Measurements from ENCODE around the gene UTF1. TPM values are rescaled to one million over a fixed set of nuclear protein-coding genes. Genes with fewer than 3 reads are reported as not detected.

UTF1 gene
- total RNA-seq, 1 donor from 2014 or later: not detected

GRCh38 chr10:133272301-133272963 is 42.4 kb downstream of the UTF1 start:
- Histone ChIP-seq H3K4me3 (no peak overlapping the region), H3K79me2 (ENCODE audit: low read depth) (no peaks in the 10 kb centered on the region), H3K4me2 (no peak overlapping the region), H3K9ac (no peak overlapping the region), H3K36me3 (no peaks in the 10 kb centered on the region), H3K27ac (no peak overlapping the region), H3K9me3 (ENCODE audit: low read depth) (no peaks in the 10 kb centered on the region), H3K27me3 (peaks cover 22% of the 10 kb centered on the region), H2AFZ (replicated peaks) (no peak overlapping the region), H3F3A (ENCODE audit: low read depth) (peaks cover 2% of the 10 kb centered on the region), H3K4me1 (peaks cover 22% of the 10 kb centered on the region), H4K20me1 (ENCODE audit: low read depth) (peaks cover 4% of the 10 kb centered on the region)
- Mint-ChIP-seq H3K4me3 (no peak overlapping the region), H3K36me3 (no peaks in the 10 kb centered on the region), H3K27me3 (ENCODE audit: insufficient read depth, low read depth) (no peaks in the 10 kb centered on the region), H3K27ac (no peak overlapping the region), H3K4me1 (no peaks in the 10 kb centered on the region), H3K9me3 (no peaks in the 10 kb centered on the region)
- DNase-seq (ENCODE audit: low spot score): no peak
- TF ChIP-seq EZH2phosphoT487 (IDR thresholded peaks at IDR 0.05) (no peak), CTCF (IDR thresholded peaks at IDR 0.05) (no peak), EZH2 (IDR thresholded peaks at IDR 0.05) (no peak)

GRCh38 chr10:133272964-133273420 is 43.0 kb downstream of the UTF1 start:
- H3K27me3 ChIP-seq: peaks cover 22% of the 10 kb centered on the region
- H3K27ac Mint-ChIP-seq: no peak overlapping the region
- no peaks in the 10 kb centered on the region for H3K79me2 ChIP-seq (ENCODE audit: low read depth)
- H3K36me3 Mint-ChIP-seq: no peaks in the 10 kb centered on the region
- H3K4me1 Mint-ChIP-seq: no peaks in the 10 kb centered on the region
- H3K36me3 ChIP-seq: no peaks in the 10 kb centered on the region
- no peak for TF ChIP-seq EZH2phosphoT487 (IDR thresholded peaks at IDR 0.05)
- no peak for TF ChIP-seq CTCF (IDR thresholded peaks at IDR 0.05)
- TF ChIP-seq EZH2 (IDR thresholded peaks at IDR 0.05): no peak
- H2AFZ ChIP-seq (replicated peaks): no peak overlapping the region
- H3F3A ChIP-seq (ENCODE audit: low read depth): peaks cover 7% of the 10 kb centered on the region
- H3K9me3 ChIP-seq (ENCODE audit: low read depth): no peaks in the 10 kb centered on the region
- H3K4me1 ChIP-seq: peaks cover 22% of the 10 kb centered on the region
- H4K20me1 ChIP-seq (ENCODE audit: low read depth): peaks cover 8% of the 10 kb centered on the region
- no peaks in the 10 kb centered on the region for H3K9me3 Mint-ChIP-seq
- no peak overlapping the region for H3K27ac ChIP-seq
- no peak overlapping the region for H3K4me2 ChIP-seq
- H3K4me3 ChIP-seq: no peak overlapping the region
- no peak overlapping the region for H3K9ac ChIP-seq
- DNase-seq (ENCODE audit: low spot score): no peak
- H3K4me3 Mint-ChIP-seq: no peak overlapping the region
- peaks cover 4% of the 10 kb centered on the region for H3K27me3 Mint-ChIP-seq (ENCODE audit: insufficient read depth, low read depth)

GRCh38 chr10:133273534-133274143 is 43.6 kb downstream of the UTF1 start:
- H2AFZ ChIP-seq (replicated peaks): no peak overlapping the region
- H3K36me3 Mint-ChIP-seq: no peaks in the 10 kb centered on the region

More at GRCh38 chr10:133273534-133274143, 43.6 kb downstream of the UTF1 start:
- TF ChIP-seq CTCF (IDR thresholded peaks at IDR 0.05) (no peak), EZH2phosphoT487 (IDR thresholded peaks at IDR 0.05) (no peak), EZH2 (IDR thresholded peaks at IDR 0.05) (no peak)
- peaks cover 4% of the 10 kb centered on the region for H3K27me3 Mint-ChIP-seq (ENCODE audit: insufficient read depth, low read depth)
- Histone ChIP-seq H4K20me1 (ENCODE audit: low read depth) (peaks cover 8% of the 10 kb centered on the region), H3K9ac (no peak overlapping the region), H3K27me3 (peaks cover 22% of the 10 kb centered on the region), H3K9me3 (ENCODE audit: low read depth) (no peaks in the 10 kb centered on the region), H3K36me3 (no peaks in the 10 kb centered on the region), H3K4me1 (peaks cover 22% of the 10 kb centered on the region), H3F3A (ENCODE audit: low read depth) (peaks cover 13% of the 10 kb centered on the region), H3K4me2 (no peak overlapping the region), H3K27ac (no peak overlapping the region), H3K79me2 (ENCODE audit: low read depth) (no peaks in the 10 kb centered on the region), H3K4me3 (no peak overlapping the region)
- no peak for DNase-seq (ENCODE audit: low spot score)
- H3K4me3 Mint-ChIP-seq: no peak overlapping the region
- peaks cover 2% of the 10 kb centered on the region for H3K4me1 Mint-ChIP-seq
- no peaks in the 10 kb centered on the region for H3K9me3 Mint-ChIP-seq
- H3K27ac Mint-ChIP-seq: no peak overlapping the region
